CD4-positive, alpha-beta T cell treated with Interferon alpha-2 for 1 hour (primary cell): Measurements from ENCODE around the gene HVCN1.
A peak's percentile ranks its signal among the peaks of the same experiment; 100 is the strongest.
"Not testable (repeated sequence)": the region's sequence is repeated elsewhere in the genome, so short reads cannot be mapped to it uniquely, and the experiment has no call there.

Source experiments
- DNase-seq, 2 donors: peaks; one replicate each; pipeline ENCODE4 v3.0.0-alpha.2; 2020 to 2022

The HVCN1 gene

GRCh38 chr12:110688446-110689280, at the start of gene HVCN1:
Gene HVCN1 (minus strand): TSS chr12:110689115. CDS start chr12:110683245, 5,870 bp downstream.
- peak; percentile 38 to 48 for DNase-seq

GRCh38 chr12:110737532-110737931, 48.6 kb upstream of the HVCN1 start:
- DNase-seq = peak in 1 of 2 donors; percentile 28

- DNase-seq = peak in 1 of 2 donors; percentile 31
Observed at GRCh38 chr12:110737016-110737415, 48.1 kb upstream of the HVCN1 start.

DNA sequence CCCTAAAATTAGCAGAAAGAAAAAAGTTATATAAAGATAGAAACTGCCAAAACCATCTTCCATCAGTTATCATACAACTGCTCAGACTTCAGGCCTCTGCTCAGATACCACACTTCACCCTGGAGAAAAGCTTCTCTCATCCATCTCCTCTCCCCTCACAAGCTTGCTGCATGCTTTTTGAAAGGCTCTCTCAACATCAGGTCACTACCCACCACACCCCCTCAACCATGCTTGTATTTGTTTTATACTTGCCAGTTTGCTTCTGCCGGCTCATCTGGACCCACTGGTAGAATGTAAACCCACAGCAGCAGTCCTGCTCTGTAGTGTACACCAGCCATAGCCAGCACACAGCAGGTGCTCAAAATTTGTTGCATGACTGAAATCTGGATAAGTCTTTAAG, 45.0 kb upstream of the HVCN1 start:
- DNase-seq = no peak

DNA sequence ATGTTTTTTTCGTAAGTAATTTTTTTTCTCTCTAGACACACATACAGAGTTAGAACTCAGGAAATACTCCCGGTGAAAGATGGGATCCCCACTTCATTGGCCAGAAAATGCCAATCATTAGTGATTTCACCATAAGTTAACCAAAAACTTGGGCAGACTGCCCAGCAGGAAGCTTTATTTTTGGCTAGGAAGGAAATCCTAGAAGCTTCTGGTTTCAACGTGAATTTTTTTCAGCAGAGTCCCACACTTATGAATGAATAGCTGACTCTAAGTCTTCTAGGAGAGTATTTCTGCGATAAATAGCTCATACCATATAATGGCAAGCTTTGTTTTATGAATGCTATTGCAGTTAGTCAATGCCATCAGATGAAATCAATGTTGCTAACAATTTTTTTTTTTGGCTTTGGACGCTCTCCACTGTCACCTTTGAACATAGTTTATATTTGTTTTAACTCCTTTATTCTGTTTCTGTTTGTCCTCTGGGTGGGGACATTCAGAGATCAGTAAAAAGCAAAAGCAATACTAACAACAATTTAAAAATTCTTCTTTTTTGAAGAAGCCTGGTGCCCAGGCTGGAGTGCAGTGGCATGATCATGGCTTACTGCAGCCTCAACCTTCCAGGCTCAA, 44.3 kb upstream of the HVCN1 start:
- no peak for DNase-seq

DNA sequence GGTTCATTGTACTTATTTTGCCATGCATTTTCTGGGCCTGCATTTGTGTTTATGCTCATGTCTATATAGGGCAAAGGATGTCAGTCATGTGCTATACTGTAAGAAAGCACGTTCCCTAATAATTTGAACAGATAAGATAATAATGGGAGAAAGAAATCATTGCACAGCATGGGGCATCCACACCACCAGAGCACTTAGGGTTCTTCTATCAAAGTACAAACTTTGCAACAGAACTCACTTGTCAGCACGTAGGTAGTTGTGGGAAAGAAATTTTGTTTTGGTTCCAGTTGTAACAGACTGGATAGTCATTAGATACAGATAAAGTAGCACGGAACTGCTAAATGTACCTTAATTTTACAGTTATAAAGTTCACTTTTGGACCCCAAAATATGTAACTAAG, 43.7 kb upstream of the HVCN1 start:
- no peak for DNase-seq

DNA sequence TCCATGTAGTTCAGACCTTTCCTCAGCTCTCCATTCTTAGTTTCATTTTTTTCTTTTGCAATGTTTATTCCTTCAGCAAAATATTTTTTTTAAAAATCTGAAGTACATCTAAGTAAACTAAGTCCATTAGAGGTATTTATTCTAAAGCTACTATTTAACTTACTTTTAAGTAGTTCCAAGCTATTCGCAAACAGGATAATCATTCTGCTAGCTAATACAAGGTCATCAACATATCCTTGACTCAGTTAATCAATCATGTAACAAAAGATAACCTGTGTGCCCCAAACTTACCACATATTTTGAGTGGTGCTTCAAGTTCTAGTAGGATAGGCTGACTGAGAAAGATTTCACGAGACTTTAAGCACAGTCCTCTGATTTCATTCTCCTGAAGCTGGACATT, 42.6 kb upstream of the HVCN1 start:
- DNase-seq = no peak

GRCh38 chr12:110728628-110729027, 39.7 kb upstream of the HVCN1 start:
- DNase-seq = no peak

GRCh38 chr12:110726708-110727369, 37.9 kb upstream of the HVCN1 start:
- DNase-seq = no peak

GRCh38 chr12:110726028-110726427, 37.1 kb upstream of the HVCN1 start:
- no peak for DNase-seq

DNA sequence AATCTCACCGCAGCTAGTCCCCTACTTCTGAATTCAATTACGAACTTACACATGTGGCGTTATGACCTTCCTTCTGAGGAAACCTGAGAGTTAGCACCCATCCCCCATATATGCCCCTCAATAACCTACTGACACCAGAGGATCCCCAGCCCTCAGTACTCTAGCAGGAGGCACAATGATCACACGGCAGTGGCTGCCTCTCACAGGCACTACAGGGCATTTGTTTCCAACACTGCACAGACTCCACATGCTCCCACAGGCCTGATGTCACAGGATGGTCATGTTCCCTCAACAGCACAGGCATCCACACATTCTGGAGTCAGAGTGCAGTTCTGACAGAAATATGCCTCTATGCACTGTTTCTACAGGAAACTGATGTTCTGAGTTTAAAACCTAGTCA, 36.4 kb upstream of the HVCN1 start:
- DNase-seq = no peak

- DNase-seq = not testable (repeated sequence)
Observed at GRCh38 chr12:110722892-110723291, 34.0 kb upstream of the HVCN1 start.

- no peak for DNase-seq
Observed at GRCh38 chr12:110721570-110721969, 32.7 kb upstream of the HVCN1 start.

- DNase-seq = no peak
Observed at GRCh38 chr12:110720516-110720915, 31.6 kb upstream of the HVCN1 start.

GRCh38 chr12:110718222-110718908, 29.4 kb upstream of the HVCN1 start:
- DNase-seq = no peak

DNA sequence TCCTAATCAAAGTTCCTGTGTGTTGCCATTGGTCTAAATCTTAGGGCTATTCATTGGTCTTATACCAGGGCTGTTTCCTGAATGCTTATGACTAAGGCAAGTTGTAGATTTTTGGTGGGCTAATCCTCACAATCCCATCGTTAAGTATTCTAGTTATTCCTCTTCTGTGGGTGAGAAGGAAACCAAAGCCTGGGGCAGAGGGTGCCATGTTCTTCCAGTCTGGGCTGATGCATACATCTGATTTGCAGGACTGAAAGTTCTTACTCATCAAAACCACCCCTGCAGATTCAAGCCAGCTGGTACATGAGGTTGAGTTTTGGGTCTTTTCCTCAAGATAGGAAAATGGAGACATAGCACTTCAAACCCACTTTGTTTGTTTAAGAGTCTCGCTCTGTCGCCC, 28.1 kb upstream of the HVCN1 start:
- DNase-seq = no peak

- no peak for DNase-seq
Observed at GRCh38 chr12:110708917-110709316, 20.0 kb upstream of the HVCN1 start.

- DNase-seq = no peak
Observed at GRCh38 chr12:110705309-110705708, 16.4 kb upstream of the HVCN1 start.

DNA sequence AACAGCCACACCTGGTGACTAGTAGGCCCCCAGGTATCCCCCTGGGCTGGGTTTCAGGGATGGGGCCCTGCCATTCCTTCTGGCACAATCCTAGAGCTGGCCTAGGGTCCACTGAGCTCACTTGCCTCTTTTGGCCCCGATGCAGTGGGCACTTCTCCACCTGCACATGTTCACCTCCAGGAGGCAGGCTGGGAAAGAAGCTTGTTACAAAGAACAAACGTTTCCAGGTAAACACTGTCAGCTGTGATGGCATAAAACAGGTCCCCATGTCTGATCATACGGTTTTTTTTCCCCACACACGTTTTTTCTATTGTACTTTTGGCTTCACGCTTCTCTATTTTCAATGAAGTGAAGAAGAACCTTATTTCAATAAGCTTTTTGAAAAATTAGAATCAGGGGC, 15.8 kb upstream of the HVCN1 start:
- peak in 1 of 2 donors; percentile 22 for DNase-seq

DNA sequence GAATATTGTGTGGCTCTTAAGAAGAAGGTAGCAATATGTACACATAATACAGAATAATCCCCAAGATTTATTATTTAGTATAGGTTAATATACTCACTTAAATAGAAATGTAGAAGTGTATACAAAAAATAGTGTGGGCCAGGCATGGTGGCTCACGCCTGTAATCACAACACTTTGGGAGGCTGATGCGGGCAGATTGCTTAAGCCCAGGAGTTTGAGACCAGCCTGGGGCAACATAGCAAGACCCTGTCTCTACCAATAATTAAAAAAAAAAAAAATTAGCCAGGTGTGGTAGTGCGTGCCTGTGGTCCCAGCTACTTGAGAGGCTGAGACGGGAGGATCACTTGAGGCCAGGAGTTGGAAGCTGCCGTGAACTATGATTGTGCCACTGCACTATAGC, 15.3 kb upstream of the HVCN1 start:
- no peak for DNase-seq

DNA sequence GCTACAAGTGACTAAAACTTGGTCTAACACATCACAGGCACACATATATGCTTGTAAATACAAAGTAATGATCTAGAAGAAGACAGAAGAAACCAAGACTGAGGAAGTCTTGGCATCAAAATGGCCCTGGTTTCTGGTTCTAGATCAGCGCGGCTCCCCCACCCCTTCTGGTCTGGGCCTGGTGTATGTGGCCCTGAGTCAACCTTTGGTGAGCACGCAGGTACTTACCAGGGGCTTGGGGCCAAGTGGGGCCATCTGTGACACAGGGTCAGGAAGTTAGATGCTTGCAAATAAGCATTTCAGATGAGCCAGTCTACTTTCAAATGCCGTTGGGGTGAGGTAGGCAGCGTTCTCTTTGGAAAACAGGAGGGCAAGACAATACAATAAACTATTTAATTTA, 13.2 kb upstream of the HVCN1 start:
- no peak for DNase-seq

DNA sequence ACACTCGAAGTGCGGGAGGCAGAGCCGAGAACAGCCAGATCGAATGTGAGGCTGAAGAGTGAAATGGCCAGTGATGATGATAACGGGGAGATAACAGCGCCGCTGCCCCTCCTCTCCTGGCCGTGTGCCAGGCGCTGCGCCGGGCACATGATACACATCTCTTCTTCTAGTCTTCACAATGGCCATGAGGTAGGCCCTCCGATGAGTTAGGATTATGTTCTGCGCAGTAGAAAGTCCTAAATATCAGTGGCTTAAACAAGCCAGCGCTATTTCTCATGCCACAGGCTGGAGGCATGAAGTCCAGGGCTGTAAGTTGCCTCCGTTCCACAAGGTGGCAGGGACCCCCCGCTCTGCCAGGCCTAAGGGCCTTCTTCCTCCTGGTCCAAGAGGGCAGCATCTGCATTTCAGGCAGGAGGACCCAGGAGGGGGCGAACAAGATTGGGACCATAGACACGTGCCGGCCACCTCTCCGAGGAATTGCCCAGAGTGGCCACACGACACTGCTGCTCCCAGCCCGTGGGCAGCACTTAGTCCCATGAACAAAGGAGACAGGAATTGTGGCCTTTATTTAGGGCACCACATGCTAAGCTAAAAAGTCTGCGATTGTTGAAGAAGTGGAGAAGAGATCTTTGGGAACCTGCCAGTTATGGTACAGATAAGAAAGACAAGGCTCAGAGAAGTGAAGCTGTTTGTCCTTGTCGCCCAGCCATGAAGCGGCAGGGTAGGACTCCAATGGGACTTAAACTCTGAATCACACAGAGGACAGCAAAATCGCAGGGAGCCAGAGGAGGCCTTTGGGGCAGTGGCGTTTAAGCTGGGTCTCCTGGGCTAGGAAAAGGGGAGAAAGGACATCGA, 10.9 kb upstream of the HVCN1 start:
- DNase-seq = no peak
